ENCODE measurements around the gene LCTL.
"Not testable (repeated sequence)": the region's sequence is repeated elsewhere in the genome, so short reads cannot be mapped to it uniquely, and the experiment has no call there.

The LCTL gene

DNA sequence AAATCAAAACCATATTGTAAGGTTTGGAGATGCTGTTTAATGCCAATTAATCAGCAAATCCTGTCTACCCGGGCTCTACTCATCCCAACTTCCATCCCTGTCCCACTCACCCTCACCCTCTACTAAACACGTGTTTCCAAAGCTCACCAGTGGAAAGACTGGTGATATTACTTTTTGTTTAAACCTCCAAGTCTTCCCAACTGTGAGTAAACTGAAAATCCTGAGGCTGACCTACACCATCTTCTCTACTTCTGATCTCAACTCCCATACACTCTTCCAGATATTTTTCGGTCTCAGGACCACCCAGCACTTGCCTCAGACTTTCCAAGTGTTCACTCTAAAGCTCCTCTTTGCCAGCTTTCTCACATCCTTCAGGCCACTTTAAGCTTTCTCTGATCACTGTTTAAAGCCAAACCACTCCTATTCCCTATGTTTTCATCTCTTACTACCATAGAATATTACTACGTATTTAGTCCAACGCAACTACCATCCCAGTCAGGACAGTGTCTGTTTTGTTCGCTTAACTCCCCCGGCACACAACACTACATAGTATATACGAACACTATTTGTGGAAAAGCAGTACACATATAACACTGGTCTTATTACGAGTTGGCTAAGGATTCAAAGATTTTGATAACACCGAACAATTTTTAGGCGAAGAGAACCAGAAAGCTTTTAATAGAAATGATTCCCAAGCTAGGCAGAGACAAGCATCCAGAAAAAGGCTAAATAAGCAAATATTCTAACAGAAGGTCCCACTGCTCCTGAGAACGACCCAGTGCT, 61.8 kb downstream of the LCTL start:
- DNase-seq (ENCODE audit: extremely low read depth in 1 of 2, low read depth in 1 of 2) = no peak

DNA sequence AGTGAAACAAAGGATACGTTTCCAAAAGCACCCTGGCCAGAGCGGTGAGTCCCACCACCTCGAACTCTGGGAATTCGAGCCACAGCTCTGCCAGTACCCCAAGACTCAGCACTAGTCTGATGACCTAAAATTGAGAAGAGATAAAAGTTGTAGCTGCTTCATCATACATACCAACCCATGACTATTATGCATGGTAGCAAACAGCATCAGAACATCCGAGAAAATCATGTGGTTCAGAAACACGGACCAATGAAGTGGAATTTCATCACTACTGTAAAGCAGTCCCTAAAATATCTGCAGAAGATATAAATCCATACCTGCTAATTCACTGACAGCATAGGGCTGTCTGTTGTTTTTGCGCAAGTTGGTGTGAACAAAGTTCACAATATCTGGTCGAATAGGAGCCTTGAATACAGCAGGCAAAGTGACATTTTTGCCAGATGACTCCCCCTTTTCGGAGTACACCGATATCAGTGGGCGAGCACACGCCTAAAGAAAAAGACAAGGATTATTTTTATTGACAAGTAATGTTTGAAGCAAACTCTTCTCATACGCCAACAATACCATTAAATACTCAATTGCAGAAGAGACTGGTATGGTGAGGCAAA, 62.7 kb downstream of the LCTL start:
- not testable (repeated sequence) for DNase-seq (ENCODE audit: extremely low read depth in 1 of 2, low read depth in 1 of 2)

- no peak for DNase-seq (ENCODE audit: extremely low read depth in 1 of 2, low read depth in 1 of 2)
Observed at GRCh38 chr15:66502491-66502890, 63.3 kb downstream of the LCTL start.

DNA sequence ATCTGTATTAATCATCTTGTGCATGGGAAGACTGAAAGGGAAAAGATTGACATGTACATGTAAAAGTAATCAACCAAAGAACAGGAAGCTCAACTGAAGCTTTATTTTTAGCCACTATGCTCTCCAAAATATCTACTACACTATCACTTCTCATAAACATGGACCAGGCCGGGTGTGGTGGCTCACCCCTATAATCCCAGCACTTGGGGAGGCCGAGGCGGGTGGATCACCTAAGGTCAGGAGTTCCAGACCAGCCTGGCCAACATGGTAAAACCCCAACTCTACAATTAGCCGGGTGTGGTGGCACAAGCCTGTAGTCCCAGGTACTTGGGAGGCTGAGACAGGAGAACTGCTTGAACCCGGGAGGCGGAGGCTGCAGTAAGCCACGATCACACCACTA, 65.5 kb downstream of the LCTL start:
- DNase-seq (ENCODE audit: extremely low read depth in 1 of 2, low read depth in 1 of 2) = not testable (repeated sequence)

- DNase-seq (ENCODE audit: extremely low read depth in 1 of 2, low read depth in 1 of 2) = no peak
Observed at GRCh38 chr15:66498501-66499386, 67.1 kb downstream of the LCTL start.

Measured in activated CD8-positive, alpha-beta memory T cell treated with anti-CD3 and anti-CD28 coated beads for 1 hour (primary cell).